IPS-18a (cell line): ENCODE measurements around the gene MUC21.
"Not testable (repeated sequence)": the region's sequence is repeated elsewhere in the genome, so short reads cannot be mapped to it uniquely, and the experiment has no call there.

Experiments used
- H3K27ac ChIP-seq: one replicate; pipeline ENCODE4 v1.5.1; 2013; ENCODE audit warnings: low read length
- H3K27me3 ChIP-seq: one replicate; pipeline ENCODE4 v1.6.1; 2013; ENCODE audit warnings: mild to moderate bottlenecking, low read length; ENCODE audit not compliant: control insufficient read depth, insufficient read depth
- H3K36me3 ChIP-seq: one replicate; pipeline ENCODE4 v1.6.1; 2013; ENCODE audit warnings: low read depth, low read length; ENCODE audit not compliant: control insufficient read depth
- H3K4me1 ChIP-seq: one replicate; pipeline ENCODE4 v1.6.1; 2013; ENCODE audit warnings: low read depth, low read length; ENCODE audit not compliant: control insufficient read depth
- H3K4me3 ChIP-seq: one replicate; pipeline ENCODE4 v1.5.1; 2013; ENCODE audit warnings: low read length
- H3K9ac ChIP-seq: one replicate; pipeline ENCODE4 v1.6.1; 2013; ENCODE audit warnings: mild to moderate bottlenecking, low read length, moderate library complexity
- H3K9me3 ChIP-seq: one replicate; pipeline ENCODE4 v1.6.1; 2013; ENCODE audit warnings: low read depth, low read length; ENCODE audit not compliant: control insufficient read depth

The MUC21 gene

DNA sequence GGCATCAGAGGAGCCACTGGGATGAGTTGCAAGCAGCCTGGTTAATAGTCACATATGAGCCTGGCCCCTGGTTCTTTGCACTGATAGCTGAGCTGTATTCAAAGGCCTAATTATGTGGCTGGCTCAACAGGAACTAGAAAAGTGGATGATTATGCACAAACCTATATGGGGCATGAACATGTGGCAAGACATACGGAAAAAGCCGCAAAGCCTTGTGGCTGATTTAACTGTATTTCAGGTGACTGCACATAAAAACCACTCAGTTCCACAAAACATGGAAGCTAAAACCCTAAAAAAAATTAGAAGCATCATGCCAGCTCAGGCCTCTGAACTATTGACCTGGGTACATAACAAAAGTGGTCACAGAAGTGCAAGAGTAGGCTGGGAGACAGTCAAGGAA, 13.8 kb downstream of the MUC21 start:
- Histone ChIP-seq H3K4me1 (no peaks in the 10 kb centered on the region), H3K27me3 (no peaks in the 10 kb centered on the region), H3K9me3 (no peaks in the 10 kb centered on the region), H3K9ac (no peak overlapping the region), H3K36me3 (no peaks in the 10 kb centered on the region), H3K27ac (no peak overlapping the region), H3K4me3 (no peak overlapping the region)

DNA sequence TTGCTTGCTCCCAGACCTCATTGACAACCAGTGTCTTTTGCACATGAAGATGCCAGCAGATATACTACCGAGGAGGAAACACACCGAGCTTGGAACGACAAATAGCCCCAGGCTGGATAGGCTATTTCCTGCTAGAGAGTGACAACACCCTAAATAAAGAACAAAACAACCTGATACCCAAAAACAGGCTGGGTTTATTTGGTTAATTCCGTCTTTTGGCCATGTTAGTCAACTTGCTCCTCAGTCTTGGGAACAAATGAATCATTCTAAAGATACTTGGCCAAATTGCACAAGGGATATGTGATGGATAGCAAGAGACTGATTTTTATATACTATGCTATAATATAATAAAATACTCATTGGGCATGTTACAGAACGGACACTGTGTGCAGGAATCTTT, 15.3 kb downstream of the MUC21 start:
- Histone ChIP-seq H3K27me3 (no peaks in the 10 kb centered on the region), H3K36me3 (no peaks in the 10 kb centered on the region), H3K27ac (no peak overlapping the region), H3K9ac (no peak overlapping the region), H3K4me3 (no peak overlapping the region), H3K4me1 (no peaks in the 10 kb centered on the region), H3K9me3 (no peaks in the 10 kb centered on the region)

DNA sequence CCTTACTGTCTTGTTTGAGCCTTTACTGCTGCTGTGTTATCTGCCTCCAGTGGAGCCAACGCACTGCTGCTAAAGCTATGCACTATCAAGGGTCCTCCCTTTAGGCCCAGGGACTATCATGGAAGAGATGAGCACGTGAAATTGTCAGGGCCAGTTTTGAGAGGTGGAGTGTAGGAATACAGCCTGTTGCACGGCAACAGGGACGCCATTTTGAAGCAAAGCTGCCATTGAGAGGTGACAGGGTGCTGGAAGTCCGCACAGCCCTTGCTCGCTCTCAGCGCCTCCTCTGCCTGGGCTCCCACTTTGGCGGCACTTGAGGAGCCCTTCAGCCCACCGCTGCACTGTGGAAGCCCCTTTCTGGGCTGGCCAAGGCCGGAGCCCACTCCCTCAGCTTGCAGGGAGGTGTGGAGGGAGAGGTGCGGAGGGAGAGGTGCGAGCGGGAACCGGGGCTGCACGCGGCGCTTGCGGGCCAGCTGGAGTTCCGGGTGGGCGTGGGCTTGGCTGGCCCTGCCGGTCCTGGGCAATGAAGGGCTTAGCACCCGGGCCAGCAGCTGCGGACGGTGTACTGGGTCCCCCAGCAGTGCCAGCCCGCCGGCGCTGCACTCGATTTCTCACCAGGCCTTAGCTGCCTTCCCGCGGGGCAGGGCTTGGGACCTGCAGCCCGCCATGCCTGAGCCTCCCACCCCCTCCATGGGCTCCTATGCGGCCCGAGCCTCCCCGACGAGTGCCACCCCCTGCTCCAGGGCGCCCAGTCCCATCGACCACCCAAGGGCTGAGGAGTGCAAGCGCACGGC, 16.7 kb downstream of the MUC21 start:
- not testable (repeated sequence) for H3K4me1 ChIP-seq, H3K36me3 ChIP-seq, H3K27ac ChIP-seq, H3K4me3 ChIP-seq, H3K27me3 ChIP-seq, H3K9ac ChIP-seq, H3K9me3 ChIP-seq

DNA sequence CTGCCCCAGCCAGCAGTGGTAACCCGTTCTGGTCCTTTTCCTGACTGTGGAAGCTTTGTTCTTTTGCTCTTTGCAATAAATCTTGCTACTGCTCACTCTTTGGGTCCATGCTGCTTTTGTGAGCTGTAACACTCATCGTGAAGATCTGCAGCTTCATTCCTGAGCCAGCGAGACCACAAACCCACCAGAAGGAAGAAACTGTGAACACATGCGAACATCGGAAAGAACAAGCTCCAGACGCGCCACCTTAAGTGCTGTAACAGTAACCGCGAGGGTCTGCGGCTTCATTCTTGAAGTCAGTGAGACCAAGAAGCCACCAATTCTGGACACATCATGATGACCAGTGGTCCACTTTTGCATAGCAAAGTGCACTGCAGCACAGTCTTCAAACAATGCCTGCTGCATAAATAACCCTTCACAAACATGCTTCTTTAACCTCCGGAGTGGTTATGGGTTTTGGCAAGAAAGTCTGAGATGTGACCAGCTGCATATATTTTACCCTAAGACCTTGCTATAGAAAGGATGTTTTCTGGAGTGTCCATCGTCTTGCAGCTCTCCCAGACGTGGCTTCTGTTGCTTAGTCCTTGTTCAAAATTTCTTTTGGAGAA, 17.9 kb downstream of the MUC21 start:
- no peak overlapping the region for H3K9ac ChIP-seq
- no peaks in the 10 kb centered on the region for H3K4me1 ChIP-seq
- no peaks in the 10 kb centered on the region for H3K9me3 ChIP-seq
- H3K36me3 ChIP-seq = no peaks in the 10 kb centered on the region
- H3K27me3 ChIP-seq = no peaks in the 10 kb centered on the region
- no peak overlapping the region for H3K4me3 ChIP-seq
- H3K27ac ChIP-seq = no peak overlapping the region

DNA sequence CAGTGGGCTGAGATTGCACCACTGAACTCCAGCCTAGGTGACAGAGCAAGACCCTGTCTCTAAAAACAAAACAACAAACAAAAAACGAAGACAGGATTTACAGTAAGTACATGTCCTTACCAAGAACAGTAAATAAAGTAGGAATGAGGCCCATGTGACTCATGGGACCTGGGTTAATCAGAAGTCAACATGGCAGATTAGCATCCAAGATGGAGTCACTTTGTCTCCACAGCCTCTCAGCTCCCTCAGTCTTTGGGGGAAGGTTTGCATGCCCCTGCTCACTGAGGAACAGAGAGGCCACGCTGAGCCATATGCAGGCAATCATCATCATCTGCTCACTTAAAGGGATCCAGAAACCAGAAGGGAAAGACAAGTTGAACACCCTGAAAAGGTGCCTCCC, 19.0 kb downstream of the MUC21 start:
- Histone ChIP-seq H3K4me3 (no peak overlapping the region), H3K9ac (no peak overlapping the region), H3K9me3 (no peaks in the 10 kb centered on the region), H3K36me3 (no peaks in the 10 kb centered on the region), H3K27me3 (no peaks in the 10 kb centered on the region), H3K27ac (no peak overlapping the region), H3K4me1 (no peaks in the 10 kb centered on the region)

DNA sequence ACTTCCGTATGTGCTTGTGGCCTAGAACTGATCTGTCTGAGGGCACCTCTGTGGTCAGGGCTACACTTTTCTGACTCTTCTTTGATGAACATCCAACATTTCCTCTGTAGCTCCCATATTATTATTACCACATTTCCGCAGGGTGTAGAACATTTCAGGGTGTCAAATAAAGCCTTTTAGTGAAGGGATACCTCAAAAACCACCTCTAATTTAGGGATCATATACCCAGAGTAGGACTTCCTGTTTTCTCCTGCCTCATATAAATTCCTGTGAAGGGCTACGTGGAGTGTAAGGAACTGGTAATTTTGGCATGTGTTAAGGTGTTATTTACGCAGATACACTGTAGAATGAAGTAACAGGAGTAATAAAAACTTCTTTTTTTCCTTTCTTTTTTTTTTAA, 21.3 kb downstream of the MUC21 start:
- no peak overlapping the region for H3K9ac ChIP-seq
- H3K27ac ChIP-seq = no peak overlapping the region
- no peaks in the 10 kb centered on the region for H3K4me1 ChIP-seq

DNA sequence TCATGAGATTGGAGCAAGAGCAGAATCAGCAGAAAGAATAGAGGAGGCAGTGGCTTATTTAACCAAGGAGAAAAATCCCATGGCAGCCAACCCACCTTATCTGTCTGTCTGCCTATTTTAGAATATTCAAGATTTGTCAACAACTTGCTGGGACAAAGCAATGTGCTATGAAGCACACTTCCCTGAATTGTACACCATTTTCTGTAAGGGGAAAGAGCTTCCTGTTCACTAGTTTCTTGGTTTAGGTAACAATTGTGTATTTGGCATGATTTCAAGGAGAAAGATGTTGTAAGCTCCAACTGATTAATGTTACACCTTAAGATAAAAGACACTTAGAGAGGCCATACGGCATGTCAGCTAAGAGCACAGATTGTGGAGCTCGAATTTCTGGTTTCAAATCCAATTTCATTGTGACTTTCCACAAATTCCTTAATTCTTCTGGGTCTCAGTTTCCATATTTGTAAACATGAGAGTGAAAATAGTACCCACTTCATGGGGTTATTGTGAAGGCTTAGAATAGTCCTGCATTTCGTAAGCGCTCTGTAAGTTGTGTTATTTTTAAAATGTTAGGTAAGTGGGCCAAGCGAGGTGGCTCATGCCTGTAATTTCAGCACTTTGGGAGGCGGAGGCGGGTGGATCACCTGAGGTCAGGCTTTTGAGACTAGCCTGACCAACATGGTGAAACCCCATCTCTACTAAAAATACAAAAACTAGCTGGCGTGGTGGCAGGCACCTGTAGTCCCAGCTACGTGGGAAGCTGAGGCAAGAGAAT, 21.9 kb downstream of the MUC21 start:
- H3K4me1 ChIP-seq = no peaks in the 10 kb centered on the region
- H3K9me3 ChIP-seq = no peaks in the 10 kb centered on the region
- H3K36me3 ChIP-seq = no peaks in the 10 kb centered on the region
- no peak overlapping the region for H3K9ac ChIP-seq
- H3K27me3 ChIP-seq = no peaks in the 10 kb centered on the region
- no peak overlapping the region for H3K27ac ChIP-seq
- H3K4me3 ChIP-seq = no peak overlapping the region

More for the DNA sequence above, 21.3 kb downstream of the MUC21 start:
- no peaks in the 10 kb centered on the region for H3K36me3 ChIP-seq
- no peaks in the 10 kb centered on the region for H3K27me3 ChIP-seq
- H3K9me3 ChIP-seq = no peaks in the 10 kb centered on the region
- H3K4me3 ChIP-seq = no peak overlapping the region

DNA sequence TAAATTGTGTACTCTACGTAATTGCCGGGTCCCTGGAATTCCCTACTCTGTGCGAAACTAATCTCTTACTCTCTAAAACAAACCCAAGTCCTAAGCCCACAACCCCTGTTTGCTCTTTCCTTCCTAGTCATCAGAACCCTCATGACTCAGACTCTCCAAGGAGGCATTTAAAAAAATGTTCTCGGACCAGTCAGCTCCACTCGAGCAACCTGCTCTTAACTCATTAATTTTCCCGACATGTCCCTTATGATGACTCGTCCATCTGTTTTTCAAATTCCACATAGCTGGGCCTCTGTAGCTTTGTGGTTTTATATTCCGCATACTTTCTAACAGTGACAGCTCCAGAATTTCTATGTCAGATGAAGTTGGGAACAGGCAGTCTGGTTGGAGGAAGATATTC, 24.2 kb downstream of the MUC21 start:
- Histone ChIP-seq H3K4me1 (no peaks in the 10 kb centered on the region), H3K27ac (no peak overlapping the region), H3K4me3 (no peak overlapping the region), H3K9ac (no peak overlapping the region), H3K9me3 (no peaks in the 10 kb centered on the region), H3K27me3 (no peaks in the 10 kb centered on the region), H3K36me3 (no peaks in the 10 kb centered on the region)

DNA sequence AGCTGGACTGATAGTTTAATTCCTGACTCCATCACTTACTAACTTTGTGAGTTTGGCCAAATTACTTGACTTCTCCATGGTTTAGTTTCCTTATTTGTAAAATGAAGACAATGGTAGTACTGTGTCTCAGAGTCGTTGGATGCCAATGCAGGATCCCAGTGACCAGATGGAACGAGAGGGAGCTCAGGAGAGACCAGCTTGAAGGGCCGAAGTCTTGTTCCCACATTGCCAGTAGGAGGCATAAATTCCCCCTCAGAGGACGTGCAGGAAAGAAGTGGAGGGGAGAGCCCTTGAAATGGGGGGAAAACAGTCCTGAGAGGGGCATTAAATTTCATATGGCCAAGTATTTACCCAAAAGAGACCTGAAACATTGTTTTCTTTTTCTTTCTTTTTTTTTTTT, 24.6 kb downstream of the MUC21 start:
- H3K4me3 ChIP-seq = no peak overlapping the region
- H3K4me1 ChIP-seq = no peaks in the 10 kb centered on the region
- H3K27ac ChIP-seq = no peak overlapping the region

DNA sequence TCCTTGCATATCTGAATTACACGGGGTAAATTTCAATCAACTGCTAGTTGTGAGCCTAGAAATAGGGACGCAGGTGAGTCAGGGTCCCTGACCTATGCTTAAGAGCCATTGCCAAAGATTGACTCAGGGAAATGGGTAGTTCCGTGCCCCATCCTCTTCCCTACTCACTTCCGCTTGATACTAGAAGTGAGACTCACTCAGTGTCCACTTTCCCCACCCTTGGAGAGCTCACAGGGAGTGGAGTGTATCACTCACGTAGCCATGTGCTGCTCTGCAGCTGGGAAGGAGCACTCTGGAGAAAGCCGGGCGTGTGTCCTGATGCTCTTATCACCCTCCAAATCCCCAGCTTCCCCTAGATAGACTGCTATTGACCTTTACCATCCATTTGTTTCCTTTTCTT, 26.2 kb downstream of the MUC21 start:
- H3K4me1 ChIP-seq = no peaks in the 10 kb centered on the region
- H3K27ac ChIP-seq = no peak overlapping the region
- no peak overlapping the region for H3K4me3 ChIP-seq
- H3K27me3 ChIP-seq = no peaks in the 10 kb centered on the region
- H3K9ac ChIP-seq = no peak overlapping the region
- no peaks in the 10 kb centered on the region for H3K36me3 ChIP-seq
- no peaks in the 10 kb centered on the region for H3K9me3 ChIP-seq

More for the DNA sequence above, 24.6 kb downstream of the MUC21 start:
- Histone ChIP-seq H3K27me3 (no peaks in the 10 kb centered on the region), H3K9ac (no peak overlapping the region), H3K9me3 (no peaks in the 10 kb centered on the region), H3K36me3 (no peaks in the 10 kb centered on the region)

DNA sequence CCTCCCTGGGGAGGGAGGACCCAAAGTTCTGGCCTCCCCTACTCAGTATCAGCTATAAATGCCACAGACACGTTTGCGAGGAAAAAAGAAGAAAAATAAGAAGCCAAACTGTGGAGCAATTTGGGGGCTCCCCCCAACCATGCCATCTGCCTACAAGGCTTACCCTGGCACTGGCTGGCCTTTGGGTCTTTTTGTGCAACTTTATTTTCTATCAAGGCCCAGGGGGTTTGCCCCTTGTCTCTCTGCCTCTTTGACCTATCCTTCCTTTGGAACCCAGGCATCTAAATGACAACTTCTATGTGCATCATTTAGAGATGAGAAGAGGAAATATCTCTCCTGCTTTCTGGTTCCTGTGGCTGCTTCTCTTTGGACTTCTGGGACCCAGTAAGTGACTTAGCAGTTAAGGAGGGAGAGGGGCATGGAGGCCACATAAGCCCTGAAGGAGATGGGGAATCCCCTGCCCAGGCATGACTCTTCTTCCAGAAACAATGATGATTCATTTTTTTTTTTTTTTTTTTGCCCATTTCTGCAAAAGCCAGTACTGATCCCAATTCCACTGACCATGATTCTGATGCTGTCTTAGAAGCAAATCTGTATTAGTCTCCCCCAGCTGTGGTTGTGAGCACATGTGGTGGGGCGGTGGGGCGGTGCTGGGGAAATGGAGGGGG, 27.0 kb downstream of the MUC21 start, which contains the start of gene MUC22:
TSS of gene MUC22 (plus strand) at position 82 of the 668 bp plus-strand sequence. CDS start at position 315, 233 bp downstream.
- Histone ChIP-seq H3K4me3 (no peak within 1 kb of the TSS), H3K36me3 (no peaks in the 10 kb centered on the region), H3K9me3 (no peaks in the 10 kb centered on the region), H3K9ac (no peak within 1 kb of the TSS), H3K27ac (no peak within 1 kb of the TSS), H3K27me3 (no peaks in the 10 kb centered on the region), H3K4me1 (no peaks in the 10 kb centered on the region)
